Heart left ventricle (tissue), 16 donors: ENCODE data around the gene PIK3AP1. TPM values are rescaled to one million over a fixed set of nuclear protein-coding genes. Genes with fewer than 3 reads are reported as not detected.

ENCODE experiments used
- ATAC-seq, 4 donors: fragments of 200-7000 bp; cut with Tn5 transposase; one replicate each; pipeline ENCODE4 v1.9.1; 2020 to 2022; ENCODE audit warnings: moderate library complexity in 4 of 4, mild to moderate bottlenecking in 3 of 4, moderate number of reproducible peaks in 1 of 4
- DNase-seq, 5 donors: peaks; one replicate each; pipeline ENCODE4 v3.0.0-alpha.2; 2020
- H3K27ac ChIP-seq, 12 donors: fragments of 200-600 bp; sonication (generic) in 4 of 12; one replicate each; pipeline versions ENCODE4 v1.5.0 to v1.8.0; 2016 to 2022; ENCODE audit warnings: mild to moderate bottlenecking in 2 of 12
- H3K27me3 ChIP-seq, 9 donors: fragments of 200-600 bp; sonication (generic) in 2 of 9; one replicate each; pipeline versions ENCODE4 v1.5.1 to v1.8.0; 2016 to 2022; ENCODE audit warnings: mild to moderate bottlenecking in 3 of 9
- H3K36me3 ChIP-seq, 9 donors: fragments of 200-600 bp; sonication (generic) in 2 of 9; one replicate each; pipeline versions ENCODE4 v1.5.0 to v1.8.0; 2018 to 2022; ENCODE audit warnings: mild to moderate bottlenecking in 2 of 9
- H3K4me1 ChIP-seq, 12 donors: fragments of 200-600 bp; sonication (generic) in 4 of 12; one replicate each; pipeline versions ENCODE4 v1.5.0 to v1.8.0; 2016 to 2022; ENCODE audit warnings: mild to moderate bottlenecking in 3 of 12
- H3K4me3 ChIP-seq, 12 donors: fragments of 200-600 bp; sonication (generic) in 4 of 12; one replicate each; pipeline versions ENCODE4 v1.5.0 to v1.8.0; 2017 to 2022; ENCODE audit warnings: mild to moderate bottlenecking in 9 of 12, moderate library complexity in 4 of 12
- H3K9me3 ChIP-seq, 12 donors: fragments of 200-600 bp; sonication (generic) in 4 of 12; one replicate each; pipeline versions ENCODE4 v1.5.0 to v1.8.0; 2016 to 2022; ENCODE audit warnings: mild to moderate bottlenecking in 1 of 12
- CTCF ChIP-seq, 12 donors: fragments of 200-600 bp; sonication (generic) in 4 of 12; IDR thresholded peaks; one replicate each; pipeline versions ENCODE4 v1.5.0 to v1.8.0; 2018 to 2022; ENCODE audit warnings: antibody characterized with exemption in 12 of 12, mild to moderate bottlenecking in 5 of 12
- POLR2A ChIP-seq, 2 donors: fragments of 450-650 bp; IDR thresholded peaks; one replicate each; pipeline ENCODE4 v1.6.1; 2017; ENCODE audit warnings: antibody characterized with exemption in 2 of 2, mild to moderate bottlenecking in 2 of 2, moderate library complexity in 2 of 2
- WGBS, 4 donors: extraction: QIAGEN DNeasy Blood & Tissue Kit in 2 of 4; methylation state at CpG; one replicate each; pipeline versions ENCODE4 v1.1.5 to v1.1.7; 2013 to 2018; 5-methylcytosine and 5-hydroxymethylcytosine counted together
- intact Hi-C, 10 donors: fragments of 100-400 bp; cut with DNase I; formaldehyde crosslinking; loops; one replicate each; pipeline versions ENCODE4 v1.11.1 to v1.14.2; 2022
- polyA plus RNA-seq, 2 donors: library from polyadenylated mRNA; stranded (reverse); fragments of 200-250 nt; gene quantifications; one replicate each; pipeline ENCODE4 v1.2.3, GENCODE V29; 2013
- total RNA-seq, 9 donors: library from RNA; depleted of rRNA in 2 of 9; stranded (reverse); fragments of >200 nt in 2 of 9; fragmentation: NEBNext Ultra II Directional in 3 of 9; extraction: Animal tissue kit (Norgen Biotek cat#: 25700) in 3 of 9; gene quantifications; one replicate each; pipeline versions ENCODE4 v1.1.0 to v1.2.4, GENCODE V29; 2016 to 2023
- donor health status: ischemic (EF 13 %, LVEDD 7.1; RV severe dilation, severe dysfunction).
- donor health status: healthy with polysubstance abuse.
- donor health status: DM: no; HTN: yes; CAD: no.
- donor health status: DM: no; HTN: no; CAD: no.
- donor health status: ischemic (EF 25% LVEDD 6.9; RV normal size, moderate dysfunction).
- donor health status: ischemic (EF 25% LVEDD 5.7; RV mildly dilated, moderate dysfunction).
- donor health status: healthy.
- donor health status: DM: yes; HTN: yes; CAD: no.
- donor health status: ischemic (EF 35%, LVEDD 5.7; RV mildly dilated, moderate dysfunction).
- donor health status: nonischemic (EF 11% LVEDD 7.7; RV severe dilation, severe dysfunction).
- donor health status: DM: yes; HTN: yes; CAD: no.
- donor health status: PGD.
- donor health status: ischemic (EF 29% LVEDD 5.4; RV normal size, mild dysfunction).
- donor health status: nonischemic (EF 23%, LVEDD 6.1; RV moderate dilation, normal function).

Gene PIK3AP1
- total and polyA plus RNA-seq, 11 donors: 1.3 to 37.9 (median 4.4) TPM

- WGBS, 4 donors: 74 to 89% (median 79%) methylated on average over 2 of the region's 2 CpGs
- Histone ChIP-seq H3K36me3 (no peaks in the 10 kb centered on the region), H3K27me3 (no peaks in the 10 kb centered on the region), H3K9me3 (no peaks in the 10 kb centered on the region), H3K4me3 (no peak overlapping the region), H3K4me1 (peaks cover 0 to 51% (median 7%) of the 10 kb centered on the region in 12 donors), H3K27ac (no peak overlapping the region)
- TF ChIP-seq POLR2A (IDR thresholded peaks at IDR 0.05): no peak
- no peak for TF ChIP-seq CTCF (IDR thresholded peaks at IDR 0.05)
- intact Hi-C loops: no loop called here
- no peak for DNase-seq
- ATAC-seq: no peak
These were observed 58.7 kb downstream of the PIK3AP1 start for GRCh38 chr10:96661632-96662031.

GRCh38 chr10:96660297-96660696 lies 60.0 kb downstream of the PIK3AP1 start:
- no peak for ATAC-seq
- 73 to 78% (median 75%) methylated on average over 3 of the region's 3 CpGs for WGBS, 4 donors
- no peaks in the 10 kb centered on the region for H3K36me3 ChIP-seq

GRCh38 chr10:96658844-96659243 lies 61.5 kb downstream of the PIK3AP1 start:
- Histone ChIP-seq H3K27ac (peak overlapping the region in 1 of 12 donors; percentile 59), H3K27me3 (no peaks in the 10 kb centered on the region), H3K9me3 (no peaks in the 10 kb centered on the region), H3K36me3 (no peaks in the 10 kb centered on the region), H3K4me3 (no peak overlapping the region), H3K4me1 (peaks cover 0 to 53% (median 6%) of the 10 kb centered on the region in 12 donors)
- TF ChIP-seq POLR2A (IDR thresholded peaks at IDR 0.05) (no peak), CTCF (IDR thresholded peaks at IDR 0.05) (no peak)
- intact Hi-C loops: loop anchor here in 1 of 10 donors (10.0 kb wide), 1 partner anchor 56 kb away; no protein-coding TSS in a partner anchor
- ATAC-seq (peak in 2 of 4 donors; percentile 31 to 37), DNase-seq (no peak)
- 53 to 69% (median 65%) methylated on average over 3 of the region's 3 CpGs for WGBS, 4 donors

More at GRCh38 chr10:96660297-96660696, 60.0 kb downstream of the PIK3AP1 start:
- Histone ChIP-seq H3K4me3 (no peak overlapping the region), H3K27ac (no peak overlapping the region), H3K4me1 (peaks cover 0 to 62% (median 7%) of the 10 kb centered on the region in 12 donors), H3K9me3 (no peaks in the 10 kb centered on the region), H3K27me3 (no peaks in the 10 kb centered on the region)
- TF ChIP-seq CTCF (IDR thresholded peaks at IDR 0.05) (no peak), POLR2A (IDR thresholded peaks at IDR 0.05) (no peak)
- DNase-seq: no peak
- intact Hi-C loops: no loop called here

- Histone ChIP-seq H3K27ac (peak overlapping the region in 1 of 12 donors; percentile 82), H3K9me3 (no peaks in the 10 kb centered on the region), H3K4me1 (peaks cover 0 to 58% (median 6%) of the 10 kb centered on the region in 12 donors), H3K36me3 (no peaks in the 10 kb centered on the region), H3K4me3 (no peak overlapping the region), H3K27me3 (no peaks in the 10 kb centered on the region)
- TF ChIP-seq CTCF (IDR thresholded peaks at IDR 0.05) (no peak), POLR2A (IDR thresholded peaks at IDR 0.05) (no peak)
- intact Hi-C loops: loop anchor here in 1 of 10 donors (10.0 kb wide), 1 partner anchor 57 kb away; no protein-coding TSS in a partner anchor
- DNase-seq (no peak), ATAC-seq (no peak)
- WGBS, 4 donors: 93 to 96% (median 94%) methylated on average over 1 of the region's 1 CpG
These were observed 62.9 kb downstream of the PIK3AP1 start for GRCh38 chr10:96657385-96657784.
